Measurements from ENCODE around the gene LARP1. TPM values are rescaled to one million over a fixed set of nuclear protein-coding genes. Genes with fewer than 3 reads are reported as not detected.

Gene LARP1
- total RNA-seq, 2 experiments from 2014 or later = 341 to 343 TPM

DNA sequence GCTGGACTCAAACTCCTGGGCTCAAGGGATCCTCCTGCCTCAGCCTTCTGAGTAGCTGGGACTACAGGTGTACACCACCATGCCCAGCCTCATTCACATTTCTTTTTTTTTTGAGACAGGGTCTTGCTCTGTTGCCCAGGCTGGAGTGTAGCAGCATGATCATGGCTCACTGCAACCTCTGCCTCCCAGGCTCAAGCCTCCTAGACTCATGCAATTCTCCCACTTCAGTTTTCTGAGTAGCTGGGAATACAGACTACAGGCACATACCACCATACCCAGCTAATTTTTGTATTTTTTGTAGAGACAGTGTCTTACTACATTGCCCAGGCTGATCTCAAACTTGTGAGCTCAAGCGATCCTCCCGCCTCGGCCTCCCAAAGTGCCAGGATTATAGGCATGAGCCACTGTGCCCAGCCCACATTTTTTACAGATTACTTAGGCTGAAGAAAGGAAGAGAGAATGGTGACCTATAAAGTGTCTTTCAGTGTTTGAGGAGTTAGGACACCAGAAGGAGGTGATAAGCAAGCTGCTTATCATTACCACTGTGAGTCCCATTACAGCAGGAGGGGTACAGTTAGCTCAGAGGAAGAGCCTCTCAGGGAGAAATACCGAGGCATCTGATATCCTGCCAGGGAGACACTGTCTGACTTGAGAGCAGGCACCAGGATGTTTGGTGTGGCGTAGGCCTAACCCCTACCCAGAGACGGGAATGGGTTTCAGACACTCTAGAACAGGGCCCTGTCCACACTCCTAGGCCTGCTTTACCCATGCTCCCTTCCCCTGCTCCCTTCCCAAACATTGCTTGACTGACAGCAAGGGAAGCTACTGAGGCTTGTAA, 85.5 kb downstream of the LARP1 start:
- POLR2A ChIA-PET = interaction anchor here (0.6 kb wide), 1 partner anchor 11 kb away, joined by 4 read pairs; no protein-coding TSS in a partner anchor
- CTCF ChIA-PET = no interaction called here

DNA sequence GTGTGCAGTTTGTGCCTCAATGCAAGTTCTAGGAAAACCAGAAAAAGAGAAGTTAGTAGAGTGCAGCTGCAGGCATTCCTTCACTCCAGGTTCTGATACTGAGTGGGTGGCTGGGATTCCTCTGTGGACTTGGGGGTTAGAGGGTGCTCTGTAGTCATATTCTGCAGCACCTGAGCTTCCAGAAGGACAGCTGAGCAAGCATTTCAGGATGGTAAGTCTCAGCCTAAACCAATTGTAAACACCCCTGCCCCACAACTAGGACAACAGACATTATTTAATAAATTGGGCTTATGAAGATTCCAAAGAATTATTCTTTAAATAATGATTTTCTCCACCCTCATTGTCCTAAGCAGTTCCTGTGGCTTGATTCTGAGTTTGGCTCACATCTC, 86.1 kb downstream of the LARP1 start:
- POLR2A ChIA-PET = interaction anchor here (0.6 kb wide), 1 partner anchor 10 kb away, joined by 4 read pairs; no protein-coding TSS in a partner anchor
- CTCF ChIA-PET = no interaction called here

DNA sequence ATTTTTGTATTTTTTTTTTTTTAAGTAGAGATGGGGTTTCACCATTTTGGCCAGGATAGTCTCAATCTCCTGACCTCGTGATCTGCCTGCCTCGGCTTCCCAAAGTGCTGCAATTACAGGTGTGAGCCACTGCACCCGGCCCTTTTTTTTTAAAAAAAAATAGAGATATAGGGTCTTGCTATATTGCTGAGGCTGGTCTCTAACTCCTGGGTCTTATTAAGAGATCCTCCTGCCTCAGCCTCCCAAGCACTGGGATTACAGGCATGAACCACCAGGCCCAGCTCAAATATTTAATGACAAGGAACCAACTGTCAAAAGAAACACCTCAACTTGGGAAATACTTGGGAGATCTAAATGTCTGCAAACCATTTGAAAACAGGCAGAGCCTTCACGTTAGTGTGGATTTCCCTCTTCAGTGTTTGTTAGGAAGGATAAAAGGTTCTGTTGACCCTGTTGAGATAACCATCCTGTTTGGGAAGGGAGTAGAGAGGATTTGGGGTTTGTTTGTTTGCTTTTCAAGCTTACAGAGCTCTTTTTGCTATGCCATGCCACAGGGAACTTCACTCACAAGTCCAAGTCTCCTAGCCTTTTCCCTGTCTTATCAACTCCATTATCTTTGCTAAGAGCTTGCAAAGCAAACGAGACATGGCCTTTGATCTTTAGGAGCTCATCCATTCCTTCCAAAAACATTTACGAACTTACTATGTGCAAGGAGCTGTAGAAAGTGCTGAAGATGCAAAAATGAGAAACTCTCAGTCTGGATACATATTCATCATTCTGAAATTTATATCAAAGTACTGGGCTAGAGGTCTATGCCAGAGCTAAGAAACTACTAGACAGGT, 87.7 kb downstream of the LARP1 start:
- ChIA-PET POLR2A (interaction anchor here (0.7 kb wide), 1 partner anchor 115 kb away, joined by 9 read pairs; no protein-coding TSS in a partner anchor), CTCF (interaction anchor here (0.5 to 0.7 kb wide), 2 partner anchors 47 to 291 kb away, joined by 3 to 4 read pairs; no protein-coding TSS in a partner anchor)

DNA sequence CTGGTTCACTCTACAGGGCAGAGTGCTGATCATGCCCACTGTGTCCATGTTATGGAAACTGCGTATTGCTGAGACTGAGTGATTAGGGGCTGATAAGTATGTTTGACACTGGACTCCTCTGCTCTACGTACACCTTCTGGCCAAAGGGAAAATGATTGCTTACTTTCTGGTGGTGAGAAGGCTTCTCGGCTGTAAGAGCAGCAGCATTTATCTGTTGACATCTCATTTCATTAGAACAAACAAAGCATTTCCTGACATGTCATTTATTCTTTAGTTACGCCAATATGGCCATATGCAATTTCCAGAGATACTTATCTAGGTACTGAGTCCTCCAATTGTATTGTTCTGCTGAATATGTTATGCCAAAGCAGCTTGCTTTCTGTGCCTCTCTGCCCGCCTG, 89.6 kb downstream of the LARP1 start:
- POLR2A ChIA-PET = no interaction called here
- CTCF ChIA-PET = no interaction called here

DNA sequence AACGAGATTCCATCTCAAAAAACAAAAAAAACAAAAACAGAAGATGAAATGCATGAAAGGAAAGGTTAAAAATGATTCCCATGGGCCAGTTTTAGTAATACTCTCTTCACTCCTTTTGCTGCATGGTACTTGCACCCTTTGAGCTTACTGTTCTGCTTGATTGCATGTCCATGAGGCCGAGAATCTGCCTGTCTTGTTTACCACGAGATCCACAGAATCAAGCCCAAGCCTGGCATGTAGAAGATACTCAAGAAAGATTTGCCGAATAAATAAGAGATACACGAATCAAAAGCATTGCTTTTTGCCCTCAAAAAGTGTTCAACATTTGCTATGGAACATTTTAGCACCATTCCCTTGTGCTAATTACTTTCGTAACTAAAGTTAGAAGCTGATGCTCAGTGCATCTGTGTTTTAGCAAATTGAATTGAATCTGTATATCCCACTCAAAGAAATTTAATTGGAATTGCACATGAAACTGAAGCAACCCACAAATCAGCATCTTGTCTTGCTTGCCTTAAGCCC, 94.1 kb downstream of the LARP1 start:
- CTCF ChIA-PET = no interaction called here
- POLR2A ChIA-PET = no interaction called here

DNA sequence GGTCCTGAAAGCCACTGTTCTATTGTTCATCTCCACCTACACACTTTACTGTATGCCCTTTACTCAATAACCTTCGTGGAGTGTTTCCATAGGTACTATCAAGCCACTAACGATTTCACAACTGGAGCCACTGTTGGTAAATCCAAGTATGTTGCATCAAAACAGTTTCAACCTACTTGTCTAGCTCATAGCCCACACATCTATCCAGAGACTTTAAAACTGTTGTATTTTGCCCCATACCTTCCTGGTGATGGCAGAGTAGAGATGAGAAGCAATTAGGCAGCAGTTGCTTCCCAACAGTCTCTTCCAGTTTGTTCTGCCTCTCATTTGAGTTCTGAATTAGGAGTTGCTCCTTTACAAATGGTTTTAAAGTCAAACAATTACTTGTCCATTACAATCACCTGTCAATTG, 94.6 kb downstream of the LARP1 start:
- ChIA-PET POLR2A (no interaction called here), CTCF (no interaction called here)

DNA sequence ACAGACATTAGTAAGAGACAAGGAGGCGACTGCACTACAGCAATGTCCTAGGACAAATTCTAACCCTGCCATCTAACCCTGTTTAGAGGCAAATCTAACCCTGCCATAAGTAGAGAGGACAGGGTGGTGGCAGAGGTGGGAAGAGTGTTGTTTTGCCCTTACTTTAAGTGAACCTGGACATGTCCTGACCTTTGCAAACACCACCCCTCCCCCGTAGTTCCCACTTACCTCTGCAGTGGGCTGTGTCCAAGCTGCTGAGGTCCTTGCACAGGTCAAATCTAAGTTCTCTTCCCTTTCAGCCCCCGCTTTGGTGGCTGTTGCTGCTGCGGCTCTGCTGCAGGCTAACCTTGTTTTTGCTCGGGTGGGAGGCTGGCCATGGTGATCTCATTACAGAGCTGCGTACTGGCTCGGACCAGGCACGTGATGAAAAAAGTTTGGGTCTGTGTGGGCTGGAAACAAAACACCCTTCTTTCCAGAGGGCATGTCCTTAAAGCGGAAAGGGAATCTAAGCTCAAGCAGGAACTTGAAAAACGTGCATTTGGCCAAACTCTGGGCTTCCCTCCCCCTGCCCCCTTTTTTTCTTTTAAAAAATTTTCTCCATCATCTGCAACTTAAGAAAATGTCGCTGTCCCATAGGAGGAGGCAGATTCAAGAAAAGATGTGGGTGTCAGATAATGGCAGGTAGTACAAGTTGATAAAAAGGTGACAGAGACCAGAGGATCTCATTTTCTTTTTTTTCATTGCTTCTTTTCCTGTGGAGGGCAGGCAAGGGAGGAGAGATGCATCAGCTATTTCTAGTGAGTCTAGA, 95.3 kb downstream of the LARP1 start, which contains the start of gene FAXDC2:
FAXDC2 (minus strand) TSS at position 349 of the 808 bp plus-strand sequence. CDS start 12,425 bp downstream, outside the sequence.
- CTCF ChIA-PET = interaction anchor here (0.6 kb wide), 1 partner anchor 103 kb away, joined by 3 read pairs; no protein-coding TSS in a partner anchor

DNA sequence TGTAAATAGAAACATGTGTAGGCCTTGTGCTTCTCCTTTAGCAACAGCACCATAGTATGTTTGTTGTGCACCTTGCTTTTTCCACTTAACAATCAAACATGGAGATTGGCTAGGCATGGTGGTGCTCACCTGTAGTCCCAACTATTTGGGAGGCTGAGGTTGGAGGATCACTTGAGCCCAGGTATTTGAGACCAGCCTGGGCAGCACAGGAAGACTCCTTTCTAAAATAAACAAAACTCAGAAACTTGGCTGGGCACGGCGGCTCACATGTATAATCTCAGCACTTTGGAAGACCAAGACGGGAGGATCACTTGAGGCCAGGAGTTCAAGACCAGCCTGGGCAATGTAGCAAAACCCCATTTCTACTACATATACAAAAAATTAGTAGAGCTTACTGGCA, 96.2 kb downstream of the LARP1 start:
- POLR2A ChIA-PET = interaction anchor here (0.8 kb wide), 1 partner anchor 10 kb away, joined by 4 read pairs; no protein-coding TSS in a partner anchor
- CTCF ChIA-PET = no interaction called here

More for the DNA sequence above, 95.3 kb downstream of the LARP1 start, which contains the start of gene FAXDC2:
- POLR2A ChIA-PET = no interaction called here

DNA sequence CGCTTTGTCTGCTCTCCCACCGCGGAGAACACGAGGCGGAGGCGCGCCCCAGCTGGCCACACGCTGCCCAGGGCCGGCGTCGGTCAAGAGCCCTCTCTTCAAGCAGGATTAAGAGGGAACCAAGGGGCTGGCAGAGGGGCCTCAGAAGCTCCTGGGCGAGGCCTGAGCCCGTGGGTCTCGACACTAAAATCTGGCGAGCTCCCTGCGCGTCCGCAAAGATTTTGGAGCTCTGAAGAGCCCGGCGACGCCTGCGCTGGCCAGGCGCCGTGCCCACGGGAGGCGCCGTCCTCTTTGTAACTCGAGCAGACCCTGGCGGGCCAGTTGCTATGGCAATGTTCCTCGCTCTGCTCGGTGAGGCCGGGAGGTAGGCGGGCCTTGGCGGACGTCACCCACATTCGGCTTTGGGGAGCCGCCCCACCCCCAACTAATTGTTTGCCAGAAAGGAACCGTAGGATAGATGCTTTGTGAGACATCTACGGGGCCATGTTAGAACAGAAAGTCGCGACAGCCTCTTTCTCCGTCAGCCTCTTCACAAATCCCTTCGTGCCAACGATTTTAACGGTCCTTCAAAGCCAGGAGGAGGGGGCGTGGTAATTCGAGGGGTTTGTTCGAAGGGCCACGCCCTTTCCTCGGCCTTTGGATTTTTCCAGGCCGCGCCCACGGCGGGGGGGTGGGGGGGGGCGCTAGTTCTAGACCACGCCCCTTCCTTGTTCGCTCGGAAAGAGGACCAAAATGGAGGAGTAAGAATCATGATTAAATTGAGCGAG, 102.5 kb downstream of the LARP1 start:
- POLR2A ChIA-PET = interaction anchor here (0.6 to 1.3 kb wide), 5 partner anchors 14 to 334 kb away, joined by 3 to 5 read pairs (median 3); no protein-coding TSS in a partner anchor
- CTCF ChIA-PET = interaction anchor here (1.4 to 1.6 kb wide), 2 partner anchors 100 to 208 kb away, joined by 3 to 5 read pairs; no protein-coding TSS in a partner anchor

DNA sequence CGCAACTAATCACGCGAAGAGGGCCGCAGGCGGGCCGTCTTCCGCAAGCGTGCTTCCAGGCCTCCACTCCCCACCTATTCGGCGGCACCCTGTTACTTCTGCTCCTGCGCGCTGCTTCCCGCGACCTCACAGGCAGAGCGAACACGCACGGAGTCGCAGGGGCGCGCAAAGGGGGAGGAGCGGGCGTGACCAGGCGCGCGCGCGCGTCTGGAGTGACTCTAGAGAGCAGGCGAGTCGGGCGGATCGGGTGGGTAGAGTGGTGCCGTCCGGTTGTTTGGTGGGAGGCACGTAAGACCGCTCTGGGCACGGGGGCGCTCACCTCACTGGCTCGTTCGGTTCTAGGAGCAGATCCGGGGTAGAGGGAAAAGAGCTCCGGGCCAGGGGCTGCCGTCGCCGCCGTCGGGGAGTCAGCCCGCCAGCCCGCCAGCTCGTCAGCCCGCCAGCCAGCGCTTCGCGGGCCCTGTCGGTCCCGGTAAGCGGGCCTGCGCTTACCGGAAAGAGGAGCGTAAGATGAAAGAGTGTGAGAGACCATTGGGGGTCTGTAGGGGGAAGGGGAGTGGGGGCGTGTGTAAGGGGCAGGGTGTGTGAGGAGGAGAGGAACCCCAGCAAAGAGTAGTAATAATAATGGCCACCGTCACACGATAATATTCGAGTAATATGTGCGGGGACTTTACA, 103.3 kb downstream of the LARP1 start, which contains the start of gene CNOT8:
CNOT8 (plus strand) TSS at position 331 of the 675 bp plus-strand sequence. CDS start 4,652 bp downstream, outside the sequence.
- CTCF ChIA-PET = no interaction called here
- POLR2A ChIA-PET = interaction anchor here (0.6 to 0.7 kb wide), 3 partner anchors 71 to 820 kb away, joined by 3 to 5 read pairs (median 3); partner anchors contain the start of genes FAM114A2 and MFAP3

DNA sequence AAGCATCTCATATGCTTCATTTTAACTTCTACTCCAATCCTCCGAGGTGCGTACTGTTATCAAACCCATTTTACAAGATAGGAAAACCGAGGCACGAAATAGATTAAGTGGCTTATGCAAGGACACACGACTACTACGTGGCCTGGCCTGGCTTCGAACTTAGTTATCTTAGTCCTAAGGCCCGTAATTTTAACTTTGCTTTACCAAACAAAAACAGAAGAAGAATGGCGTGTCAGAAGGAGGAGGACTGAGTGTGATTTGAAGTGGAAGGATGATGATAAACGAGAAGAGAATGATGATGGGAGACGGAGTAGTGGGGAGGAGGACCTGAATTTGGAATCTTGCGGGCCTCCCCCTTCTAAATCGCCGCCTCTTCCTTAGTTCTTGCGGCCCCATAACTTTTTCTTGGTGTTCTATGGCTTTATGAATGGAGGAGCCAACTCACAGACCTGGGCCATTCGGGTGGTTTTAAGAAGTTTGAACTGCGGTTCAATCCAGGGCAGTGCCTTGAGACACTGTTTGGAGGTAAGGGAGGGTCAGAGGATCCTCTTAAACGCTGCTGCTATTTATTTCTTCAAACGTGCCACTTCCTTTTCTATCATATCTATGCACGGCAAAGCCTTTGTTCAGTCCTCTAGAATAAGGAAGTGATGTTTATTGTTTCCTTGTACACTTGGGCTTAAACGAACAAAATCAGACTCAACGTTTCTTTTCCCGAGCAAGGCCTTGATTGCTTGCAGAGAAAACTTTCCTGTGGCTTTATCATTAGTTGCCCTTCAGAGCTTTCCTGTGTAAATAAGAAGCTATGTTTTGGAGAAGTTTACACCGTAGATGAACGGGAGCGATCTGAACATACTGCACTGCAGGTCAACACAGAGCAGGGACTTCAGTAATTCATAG, 104.0 kb downstream of the LARP1 start:
- CTCF ChIA-PET = no interaction called here
- POLR2A ChIA-PET = interaction anchor here (0.6 to 0.7 kb wide), 3 partner anchors 72 to 820 kb away, joined by 3 read pairs; partner anchors contain the start of genes FAM114A2 and MFAP3

DNA sequence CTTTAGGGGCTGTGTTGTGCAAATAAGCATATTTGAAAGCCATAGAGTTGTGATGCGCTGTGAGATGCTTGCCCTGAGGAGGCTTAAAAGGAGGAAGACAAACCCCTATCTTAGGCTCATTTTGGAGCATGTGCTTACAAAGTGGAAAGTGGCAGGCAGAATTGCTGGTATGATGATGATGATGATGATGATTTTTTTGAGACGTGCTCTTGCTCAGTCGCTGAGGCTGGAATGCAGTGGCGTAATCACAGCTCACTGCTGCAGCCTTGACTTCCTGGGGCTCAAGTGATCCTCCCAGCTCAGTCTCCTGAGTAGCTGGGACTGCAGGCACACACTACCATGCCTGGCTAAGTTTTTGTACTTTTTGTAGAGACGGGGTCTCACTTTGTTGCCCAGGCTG, 104.9 kb downstream of the LARP1 start:
- ChIA-PET POLR2A (interaction anchor here (0.9 kb wide), 1 partner anchor 77 kb away, joined by 4 read pairs; the partner anchor contains the start of gene GEMIN5), CTCF (no interaction called here)

DNA sequence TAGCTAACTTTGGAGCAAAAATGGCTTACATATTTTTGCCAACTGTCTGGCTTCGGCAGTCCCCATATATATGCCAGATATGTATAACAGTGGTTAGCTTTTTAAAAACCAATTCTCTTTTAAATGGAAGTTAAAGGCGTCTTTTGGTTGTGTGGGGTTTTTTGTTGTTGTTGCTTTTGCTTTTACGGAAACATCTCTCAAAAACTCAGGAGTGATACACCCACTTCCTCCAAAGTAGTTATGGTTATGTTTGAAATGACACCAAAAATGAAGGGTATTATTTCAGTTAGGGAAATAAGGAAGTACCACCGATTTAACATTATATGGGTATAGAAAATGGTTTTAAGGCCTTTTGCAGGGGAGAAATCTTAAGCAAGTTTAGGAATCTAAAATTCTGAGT, 105.6 kb downstream of the LARP1 start:
- ChIA-PET POLR2A (interaction anchor here (0.9 kb wide), 1 partner anchor 77 kb away, joined by 4 read pairs; the partner anchor contains the start of gene GEMIN5), CTCF (no interaction called here)

DNA sequence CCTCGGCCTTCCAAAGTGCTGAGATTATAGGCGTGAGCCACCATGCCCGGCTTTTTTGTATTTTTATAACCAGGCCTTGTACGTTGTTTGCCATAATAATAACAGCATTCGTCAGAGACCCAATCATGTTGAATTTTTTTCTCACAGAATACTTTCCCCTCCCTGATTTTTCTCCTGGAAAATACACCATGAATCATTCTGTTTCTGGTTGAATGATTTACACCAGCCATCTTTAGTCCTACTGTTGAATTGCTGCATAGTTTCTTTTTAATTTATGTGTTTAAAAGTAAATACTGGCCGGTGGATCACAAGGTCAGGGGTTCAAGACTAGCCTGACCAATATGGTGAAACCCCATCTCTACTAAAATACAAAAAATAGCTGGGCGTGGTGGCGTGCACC, 106.8 kb downstream of the LARP1 start:
- POLR2A ChIA-PET = no interaction called here
- CTCF ChIA-PET = no interaction called here

DNA sequence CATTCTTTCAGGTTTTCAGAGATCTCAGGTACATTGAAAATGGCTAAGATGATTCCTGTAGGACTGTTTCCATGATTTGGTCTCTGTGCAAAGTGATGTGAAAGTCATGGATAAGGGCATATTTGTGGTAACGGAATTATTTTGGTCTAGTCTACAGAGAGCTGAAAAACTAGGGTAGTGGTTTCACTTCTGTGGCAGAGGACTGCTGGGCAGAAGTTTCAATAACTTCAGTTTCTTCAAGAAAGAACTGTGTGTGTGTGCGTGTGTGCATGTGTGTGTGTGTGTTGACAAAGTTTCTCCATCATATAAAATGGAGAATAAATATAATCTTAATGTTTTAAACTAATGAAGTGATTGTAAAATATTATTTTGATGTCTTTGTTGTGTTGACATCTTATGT, 107.6 kb downstream of the LARP1 start:
- ChIA-PET CTCF (no interaction called here), POLR2A (no interaction called here)

Data from activated CD8-positive, alpha-beta memory T cell treated with anti-CD3 and anti-CD28 coated beads for 36 hours (primary cell).